Osteocyte (in vitro differentiated cells): Measurements from ENCODE around the gene TXNRD2. TPM values are rescaled to one million over a fixed set of nuclear protein-coding genes. Genes with fewer than 3 reads are reported as not detected.
A peak's percentile ranks its signal among the peaks of the same experiment; 100 is the strongest.

Experiments
- DNase-seq: peaks from one replicate; pipeline ENCODE4 v3.0.0; 2021; ENCODE audit warnings: mixed read lengths; ENCODE audit not compliant: unreplicated experiment; ENCODE audit errors: extremely low spot score
- H3K27ac Mint-ChIP-seq: one replicate; pipeline ENCODE4 v1.8.0; 2021; ENCODE audit warnings: mild to moderate bottlenecking, mixed read lengths; ENCODE audit not compliant: unreplicated experiment
- H3K27me3 Mint-ChIP-seq: one replicate; pipeline ENCODE4 v1.8.0; 2021; ENCODE audit warnings: mixed read lengths; ENCODE audit not compliant: unreplicated experiment
- H3K36me3 Mint-ChIP-seq: one replicate; pipeline ENCODE4 v1.8.0; 2021; ENCODE audit warnings: mixed read lengths; ENCODE audit not compliant: unreplicated experiment
- H3K4me1 Mint-ChIP-seq: one replicate; pipeline ENCODE4 v1.8.0; 2021; ENCODE audit warnings: mixed read lengths; ENCODE audit not compliant: unreplicated experiment
- H3K4me3 Mint-ChIP-seq: one replicate; pipeline ENCODE4 v1.8.0; 2021; ENCODE audit warnings: mild to moderate bottlenecking, moderate library complexity, mixed read lengths; ENCODE audit not compliant: unreplicated experiment
- H3K9me3 Mint-ChIP-seq: one replicate; pipeline ENCODE4 v1.8.0; 2021; ENCODE audit warnings: mixed read lengths; ENCODE audit not compliant: unreplicated experiment
- total RNA-seq: library from RNA; stranded (reverse); gene quantifications from 2 replicates; pipeline ENCODE4 v1.2.1, GENCODE V29; 2021
- TF ChIP-seq, protein P1 (sequence below): fragments of 200-600 bp; sonication (generic); IDR thresholded peaks from 2 replicates; pipeline ENCODE4 v1.5.0; 2021; ENCODE audit warnings: antibody characterized with exemption, mild to moderate bottlenecking, moderate library complexity

The TXNRD2 gene
- total RNA-seq, 1 donor from 2014 or later: 12.6 TPM

DNA sequence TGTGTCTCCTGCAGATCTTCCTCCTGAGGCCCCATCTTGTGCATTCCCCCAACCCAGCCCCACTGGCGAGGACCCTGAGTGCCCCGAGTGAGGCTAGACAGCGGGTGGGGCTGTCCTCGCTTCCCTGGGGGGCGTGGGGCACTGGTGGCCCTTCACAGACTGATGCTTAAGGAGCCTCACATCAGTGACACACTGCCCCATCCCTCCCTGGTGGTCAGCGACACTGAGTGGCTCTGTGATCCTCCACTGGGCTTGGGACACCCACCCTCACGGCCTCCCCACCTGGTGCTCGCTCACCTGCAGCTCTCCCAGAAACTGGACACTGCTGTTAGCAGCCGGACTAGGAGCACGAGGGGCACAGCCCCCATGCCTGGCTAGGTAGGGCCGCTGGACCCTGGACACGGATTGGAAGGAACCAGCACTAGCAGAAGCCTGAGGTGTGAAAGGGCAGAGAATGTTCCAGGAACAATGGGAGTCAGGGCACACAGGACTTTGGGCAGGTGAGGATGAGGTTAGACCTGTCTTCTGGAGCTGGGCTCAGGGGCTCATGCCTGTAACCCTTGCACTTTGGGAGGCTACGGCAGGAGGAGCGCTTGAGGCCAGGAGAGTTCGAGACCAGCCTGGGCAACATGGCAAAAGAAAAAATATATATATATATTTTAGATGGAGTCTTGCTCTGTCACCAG is 23.2 kb upstream of the TXNRD2 start:
- H3K4me3 Mint-ChIP-seq: no peak overlapping the region
- H3K4me1 Mint-ChIP-seq: peaks cover 4% of the 10 kb centered on the region
- TF ChIP-seq, protein P1, sequence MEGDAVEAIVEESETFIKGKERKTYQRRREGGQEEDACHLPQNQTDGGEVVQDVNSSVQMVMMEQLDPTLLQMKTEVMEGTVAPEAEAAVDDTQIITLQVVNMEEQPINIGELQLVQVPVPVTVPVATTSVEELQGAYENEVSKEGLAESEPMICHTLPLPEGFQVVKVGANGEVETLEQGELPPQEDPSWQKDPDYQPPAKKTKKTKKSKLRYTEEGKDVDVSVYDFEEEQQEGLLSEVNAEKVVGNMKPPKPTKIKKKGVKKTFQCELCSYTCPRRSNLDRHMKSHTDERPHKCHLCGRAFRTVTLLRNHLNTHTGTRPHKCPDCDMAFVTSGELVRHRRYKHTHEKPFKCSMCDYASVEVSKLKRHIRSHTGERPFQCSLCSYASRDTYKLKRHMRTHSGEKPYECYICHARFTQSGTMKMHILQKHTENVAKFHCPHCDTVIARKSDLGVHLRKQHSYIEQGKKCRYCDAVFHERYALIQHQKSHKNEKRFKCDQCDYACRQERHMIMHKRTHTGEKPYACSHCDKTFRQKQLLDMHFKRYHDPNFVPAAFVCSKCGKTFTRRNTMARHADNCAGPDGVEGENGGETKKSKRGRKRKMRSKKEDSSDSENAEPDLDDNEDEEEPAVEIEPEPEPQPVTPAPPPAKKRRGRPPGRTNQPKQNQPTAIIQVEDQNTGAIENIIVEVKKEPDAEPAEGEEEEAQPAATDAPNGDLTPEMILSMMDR: no peak
- H3K9me3 Mint-ChIP-seq: no peaks in the 10 kb centered on the region
- no peak for DNase-seq
- H3K27me3 Mint-ChIP-seq: no peaks in the 10 kb centered on the region
- H3K36me3 Mint-ChIP-seq: peaks cover 3% of the 10 kb centered on the region
- no peak overlapping the region for H3K27ac Mint-ChIP-seq

DNA sequence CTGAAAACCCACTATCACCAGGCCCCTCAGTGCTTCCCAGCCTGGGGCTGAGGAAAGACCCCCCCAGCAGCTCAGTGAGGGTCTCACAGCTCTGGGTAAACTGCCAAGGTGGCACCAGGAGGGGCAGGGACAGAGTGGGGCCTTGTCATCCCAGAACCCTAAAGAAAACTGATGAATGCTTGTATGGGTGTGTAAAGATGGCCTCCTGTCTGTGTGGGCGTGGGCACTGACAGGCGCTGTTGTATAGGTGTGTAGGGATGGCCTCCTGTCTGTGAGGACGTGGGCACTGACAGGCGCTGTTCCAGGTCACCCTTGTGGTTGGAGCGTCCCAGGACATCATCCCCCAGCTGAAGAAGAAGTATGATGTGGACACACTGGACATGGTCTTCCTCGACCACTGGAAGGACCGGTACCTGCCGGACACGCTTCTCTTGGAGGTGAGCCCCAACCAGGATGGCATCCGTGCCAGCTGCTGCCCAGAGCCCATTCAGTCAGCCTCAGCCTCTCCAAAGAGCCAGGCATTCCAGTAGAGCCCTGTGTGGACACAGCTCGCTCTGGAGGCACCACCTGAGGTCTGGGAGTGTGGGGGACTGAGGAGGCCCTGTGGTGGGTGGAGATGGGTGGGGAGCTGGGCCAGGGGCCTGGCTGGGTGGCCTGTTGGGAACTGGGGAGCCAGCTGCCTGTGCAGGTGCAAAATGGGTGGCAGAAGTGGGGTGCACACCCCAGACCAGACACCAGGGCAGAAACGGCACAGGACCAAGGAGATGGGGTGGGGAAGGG is 22.4 kb upstream of the TXNRD2 start:
- Mint-ChIP-seq H3K27me3 (no peaks in the 10 kb centered on the region), H3K4me3 (no peak overlapping the region), H3K9me3 (no peaks in the 10 kb centered on the region), H3K27ac (no peak overlapping the region), H3K4me1 (peaks cover 8% of the 10 kb centered on the region), H3K36me3 (peaks cover 3% of the 10 kb centered on the region)
- TF ChIP-seq, protein P1: no peak
- DNase-seq: no peak

DNA sequence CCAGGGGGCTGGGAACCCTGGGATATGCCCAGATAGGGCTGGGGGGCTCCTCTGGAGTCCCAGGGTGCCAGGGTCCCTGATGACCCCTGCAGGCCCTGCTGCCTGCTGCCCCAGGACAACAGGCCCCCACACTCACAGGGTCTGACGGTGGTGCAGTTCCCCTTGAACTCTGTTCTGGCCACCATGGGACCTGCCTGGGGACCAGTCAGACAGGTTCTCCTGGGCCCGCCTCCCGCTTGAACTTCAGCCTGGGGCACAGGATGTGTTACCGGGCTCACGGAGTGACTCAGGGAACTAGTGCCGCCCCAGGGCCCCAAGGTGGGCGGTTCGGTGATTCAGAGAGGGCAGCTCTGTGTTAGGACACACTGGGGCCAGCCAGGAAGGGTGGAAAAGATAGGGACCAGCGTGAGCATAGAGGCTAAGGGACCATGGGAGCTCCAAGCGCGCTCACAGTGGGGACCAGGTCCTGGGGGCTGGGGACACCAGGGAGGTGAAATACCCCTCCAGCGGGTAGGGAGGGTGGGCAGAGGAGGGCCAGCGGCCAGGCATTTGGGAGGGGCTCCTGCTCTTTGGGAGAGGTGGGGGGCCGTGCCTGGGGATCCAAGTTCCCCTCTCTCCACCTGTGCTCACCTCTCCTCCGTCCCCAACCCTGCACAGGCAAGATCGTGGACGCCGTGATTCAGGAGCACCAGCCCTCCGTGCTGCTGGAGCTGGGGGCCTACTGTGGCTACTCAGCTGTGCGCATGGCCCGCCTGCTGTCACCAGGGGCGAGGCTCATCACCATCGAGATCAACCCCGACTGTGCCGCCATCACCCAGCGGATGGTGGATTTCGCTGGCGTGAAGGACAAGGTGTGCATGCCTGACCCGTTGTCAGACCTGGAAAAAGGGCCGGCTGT is 21.5 kb upstream of the TXNRD2 start:
- no peaks in the 10 kb centered on the region for H3K27me3 Mint-ChIP-seq
- DNase-seq: no peak
- H3K4me3 Mint-ChIP-seq: no peak overlapping the region
- peaks cover 12% of the 10 kb centered on the region for H3K4me1 Mint-ChIP-seq
- peaks cover 3% of the 10 kb centered on the region for H3K36me3 Mint-ChIP-seq
- H3K27ac Mint-ChIP-seq: no peak overlapping the region
- H3K9me3 Mint-ChIP-seq: no peaks in the 10 kb centered on the region
- TF ChIP-seq, protein P1: no peak

DNA sequence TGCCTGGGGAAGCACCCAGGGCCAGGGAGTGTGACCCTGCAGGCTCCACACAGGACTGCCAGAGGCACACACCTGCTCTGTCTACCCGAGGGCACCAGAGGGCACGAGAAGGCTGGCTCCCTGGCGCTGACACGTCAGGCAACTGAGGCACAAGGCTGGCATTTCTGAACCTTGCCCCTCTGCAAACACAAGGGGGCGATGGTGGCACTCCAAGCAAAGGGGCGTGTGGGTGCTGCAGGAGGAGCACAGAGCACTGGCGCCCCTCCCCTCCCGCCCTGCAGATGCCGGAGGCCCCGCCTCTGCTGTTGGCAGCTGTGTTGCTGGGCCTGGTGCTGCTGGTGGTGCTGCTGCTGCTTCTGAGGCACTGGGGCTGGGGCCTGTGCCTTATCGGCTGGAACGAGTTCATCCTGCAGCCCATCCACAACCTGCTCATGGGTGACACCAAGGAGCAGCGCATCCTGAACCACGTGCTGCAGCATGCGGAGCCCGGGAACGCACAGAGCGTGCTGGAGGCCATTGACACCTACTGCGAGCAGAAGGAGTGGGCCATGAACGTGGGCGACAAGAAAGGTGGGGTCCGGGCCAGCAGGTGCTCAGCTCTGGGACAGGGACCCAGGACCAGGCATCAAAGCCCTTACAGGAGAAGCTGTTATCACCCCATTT is 20.8 kb upstream of the TXNRD2 start:
- Mint-ChIP-seq H3K27me3 (no peaks in the 10 kb centered on the region), H3K4me1 (peaks cover 12% of the 10 kb centered on the region), H3K36me3 (peaks cover 3% of the 10 kb centered on the region), H3K9me3 (no peaks in the 10 kb centered on the region), H3K4me3 (no peak overlapping the region), H3K27ac (no peak overlapping the region)
- DNase-seq: no peak
- TF ChIP-seq, protein P1: peak; percentile 69
